H9 (cell line): Measurements from ENCODE around the gene CAPG. TPM values are rescaled to one million over a fixed set of nuclear protein-coding genes. Genes with fewer than 3 reads are reported as not detected.

ENCODE experiments used
- DNase-seq: peaks from one replicate; pipeline ENCODE4 v3.0.0-alpha.2; 2017
- H2AFZ ChIP-seq: one replicate; pipeline ENCODE4 v1.6.1; 2013; ENCODE audit warnings: mild to moderate bottlenecking, low read length, control low read depth, moderate library complexity
- H2AK5ac ChIP-seq: 2 replicates; pipeline ENCODE4 v1.6.1; 2013; ENCODE audit warnings: low read length, control low read depth, mixed read lengths; ENCODE audit not compliant: insufficient read length
- H2BK120ac ChIP-seq: one replicate; pipeline ENCODE4 v1.6.1; 2013; ENCODE audit warnings: low read depth, mild to moderate bottlenecking, low read length, control low read depth, inconsistent platforms; ENCODE audit not compliant: poor library complexity, severe bottlenecking
- H2BK12ac ChIP-seq: 2 replicates; pipeline ENCODE4 v1.6.1; 2013; ENCODE audit warnings: low read length, control low read depth, mixed read lengths, low read depth; ENCODE audit not compliant: insufficient read length
- H2BK15ac ChIP-seq: 2 replicates; pipeline ENCODE4 v1.6.1; 2013; ENCODE audit warnings: low read depth, low read length, control low read depth
- H2BK20ac ChIP-seq: one replicate; pipeline ENCODE4 v1.6.1; 2013; ENCODE audit warnings: low read depth, mild to moderate bottlenecking, low read length, control low read depth, inconsistent platforms; ENCODE audit not compliant: poor library complexity, severe bottlenecking
- H2BK5ac ChIP-seq: 2 replicates; pipeline ENCODE4 v1.6.1; 2013; ENCODE audit warnings: low read length, control low read depth, mixed read lengths; ENCODE audit not compliant: insufficient read length
- H3K14ac ChIP-seq: 2 replicates; pipeline ENCODE4 v1.6.1; 2013; ENCODE audit warnings: low read length, control low read depth; ENCODE audit not compliant: insufficient read depth
- H3K18ac ChIP-seq: 2 replicates; pipeline ENCODE4 v1.6.1; 2013; ENCODE audit warnings: low read depth, mild to moderate bottlenecking, mixed read lengths, low read length, control low read depth; ENCODE audit not compliant: insufficient read length
- H3K23ac ChIP-seq: 2 replicates; pipeline ENCODE4 v1.6.1; 2013; ENCODE audit warnings: low read length, control low read depth, mixed read lengths, low read depth; ENCODE audit not compliant: insufficient read length
- H3K23me2 ChIP-seq: 2 replicates; pipeline ENCODE4 v1.6.1; 2013; ENCODE audit warnings: low read depth, mild to moderate bottlenecking, mixed read lengths, low read length, control low read depth; ENCODE audit not compliant: insufficient read length, poor library complexity, severe bottlenecking
- H3K27ac ChIP-seq: 2 replicates; pipeline ENCODE4 v1.5.1; 2013; ENCODE audit warnings: low read length, control low read depth, mixed read lengths, low read depth; ENCODE audit not compliant: insufficient read length
- H3K27me3 ChIP-seq: 2 replicates; pipeline ENCODE4 v1.6.1; 2013; ENCODE audit warnings: low read length, control low read depth, inconsistent platforms; ENCODE audit not compliant: insufficient read depth
- H3K4ac ChIP-seq: 2 replicates; pipeline ENCODE4 v1.6.1; 2013; ENCODE audit warnings: low read depth, mild to moderate bottlenecking, control low read depth, inconsistent platforms, low read length, moderate library complexity
- H3K4me1 ChIP-seq: 2 replicates; pipeline ENCODE4 v1.6.1; 2013; ENCODE audit warnings: low read length, control low read depth, inconsistent platforms; ENCODE audit not compliant: insufficient read depth
- H3K4me2 ChIP-seq: 2 replicates; pipeline ENCODE4 v1.6.1; 2013; ENCODE audit warnings: low read length, control low read depth, mixed read lengths; ENCODE audit not compliant: insufficient read length, insufficient read depth
- H3K56ac ChIP-seq: 2 replicates; pipeline ENCODE4 v1.6.1; 2013; ENCODE audit warnings: low read depth, mild to moderate bottlenecking, mixed read lengths, low read length, control low read depth; ENCODE audit not compliant: insufficient read length
- H3K79me1 ChIP-seq: 2 replicates; pipeline ENCODE4 v1.6.1; 2013; ENCODE audit warnings: low read depth, mild to moderate bottlenecking, moderate library complexity, low read length, control low read depth, inconsistent platforms; ENCODE audit not compliant: insufficient read depth, poor library complexity, severe bottlenecking
- H3K79me2 ChIP-seq: 2 replicates; pipeline ENCODE4 v1.6.1; 2013; ENCODE audit warnings: low read length, control low read depth, inconsistent platforms; ENCODE audit not compliant: insufficient read depth
- H3K9ac ChIP-seq: 2 replicates; pipeline ENCODE4 v1.6.1; 2013; ENCODE audit warnings: low read length, control low read depth, mixed read lengths; ENCODE audit not compliant: insufficient read length; ENCODE audit errors: extremely low read depth
- H3K9me3 ChIP-seq: one replicate; pipeline ENCODE4 v1.6.1; 2013; ENCODE audit warnings: low read depth, low read length, inconsistent platforms; ENCODE audit not compliant: control insufficient read depth
- H3T11ph ChIP-seq: one replicate; pipeline ENCODE4 v1.6.1; 2013; ENCODE audit warnings: mild to moderate bottlenecking, low read length, control low read depth, inconsistent platforms
- H4K20me1 ChIP-seq: one replicate; pipeline ENCODE4 v1.6.1; 2013; ENCODE audit not compliant: control insufficient read depth, insufficient read length, insufficient read depth
- H4K5ac ChIP-seq: 2 replicates; pipeline ENCODE4 v1.6.1; 2013; ENCODE audit warnings: low read depth, mild to moderate bottlenecking, mixed read lengths, low read length, control low read depth; ENCODE audit not compliant: insufficient read length
- H4K8ac ChIP-seq: replicated peaks from 2 replicates; pipeline ENCODE4 v1.6.1; 2013; ENCODE audit warnings: low read length, control low read depth, mixed read lengths, low read depth; ENCODE audit not compliant: insufficient read length
- H4K91ac ChIP-seq: 2 replicates; pipeline ENCODE4 v1.6.1; 2013; ENCODE audit warnings: low read depth, mild to moderate bottlenecking, moderate library complexity, mixed read lengths, low read length, control low read depth; ENCODE audit not compliant: insufficient read length
- H3K27ac Mint-ChIP-seq, 3 experiments: 2 replicates in 2 of 3; 3 replicates in 1 of 3; pipeline ENCODE4 v1.8.0; 2020 to 2021; ENCODE audit warnings: mixed read lengths in 3 of 3, mild to moderate bottlenecking in 1 of 3, moderate library complexity in 1 of 3
- H3K27me3 Mint-ChIP-seq: 2 replicates; pipeline ENCODE4 v1.8.0; 2021; ENCODE audit warnings: low read depth, mild to moderate bottlenecking, moderate library complexity, mixed read lengths
- H3K36me3 Mint-ChIP-seq, 3 experiments: 2 replicates in 2 of 3; 3 replicates in 1 of 3; pipeline ENCODE4 v1.8.0; 2020 to 2021; ENCODE audit warnings: low read depth in 3 of 3, mixed read lengths in 3 of 3; ENCODE audit not compliant: insufficient read depth in 1 of 3
- H3K4me1 Mint-ChIP-seq, 2 experiments: 2 replicates each; pipeline ENCODE4 v1.8.0; 2020; ENCODE audit warnings: mixed read lengths in 2 of 2
- H3K4me3 Mint-ChIP-seq, 2 experiments: 2 replicates in 1 of 2; 3 replicates in 1 of 2; pipeline ENCODE4 v1.8.0; 2020 to 2021; ENCODE audit warnings: mild to moderate bottlenecking in 2 of 2, mixed read lengths in 2 of 2, moderate library complexity in 1 of 2
- H3K9me3 Mint-ChIP-seq, 2 experiments: 2 replicates in 1 of 2; 3 replicates in 1 of 2; pipeline ENCODE4 v1.8.0; 2020; ENCODE audit warnings: mild to moderate bottlenecking in 2 of 2, mixed read lengths in 2 of 2, moderate library complexity in 1 of 2
- WGBS: extraction: QIAGEN DNeasy Blood & Tissue Kit; methylation state at CpG from one replicate; pipeline ENCODE4 v1.1.7; 2013; ENCODE audit warnings: missing lambda C conversion rate, low lambda C conversion rate, mixed read lengths; ENCODE audit not compliant: insufficient read length; ENCODE audit errors: extremely low coverage; 5-methylcytosine and 5-hydroxymethylcytosine counted together
- total RNA-seq: library from RNA; stranded (reverse); gene quantifications from 2 replicates; pipeline ENCODE4 v1.2.1, GENCODE V29; 2021
- TF ChIP-seq, protein P1 (sequence below): fragments of 200-600 bp; sonication (generic); conservative IDR thresholded peaks from 3 replicates; pipeline ENCODE4 v1.8.0; 2021; ENCODE audit warnings: antibody characterized with exemption, mild to moderate bottlenecking

CAPG gene
- total RNA-seq, 1 experiment from 2014 or later = 72.8 TPM

DNA sequence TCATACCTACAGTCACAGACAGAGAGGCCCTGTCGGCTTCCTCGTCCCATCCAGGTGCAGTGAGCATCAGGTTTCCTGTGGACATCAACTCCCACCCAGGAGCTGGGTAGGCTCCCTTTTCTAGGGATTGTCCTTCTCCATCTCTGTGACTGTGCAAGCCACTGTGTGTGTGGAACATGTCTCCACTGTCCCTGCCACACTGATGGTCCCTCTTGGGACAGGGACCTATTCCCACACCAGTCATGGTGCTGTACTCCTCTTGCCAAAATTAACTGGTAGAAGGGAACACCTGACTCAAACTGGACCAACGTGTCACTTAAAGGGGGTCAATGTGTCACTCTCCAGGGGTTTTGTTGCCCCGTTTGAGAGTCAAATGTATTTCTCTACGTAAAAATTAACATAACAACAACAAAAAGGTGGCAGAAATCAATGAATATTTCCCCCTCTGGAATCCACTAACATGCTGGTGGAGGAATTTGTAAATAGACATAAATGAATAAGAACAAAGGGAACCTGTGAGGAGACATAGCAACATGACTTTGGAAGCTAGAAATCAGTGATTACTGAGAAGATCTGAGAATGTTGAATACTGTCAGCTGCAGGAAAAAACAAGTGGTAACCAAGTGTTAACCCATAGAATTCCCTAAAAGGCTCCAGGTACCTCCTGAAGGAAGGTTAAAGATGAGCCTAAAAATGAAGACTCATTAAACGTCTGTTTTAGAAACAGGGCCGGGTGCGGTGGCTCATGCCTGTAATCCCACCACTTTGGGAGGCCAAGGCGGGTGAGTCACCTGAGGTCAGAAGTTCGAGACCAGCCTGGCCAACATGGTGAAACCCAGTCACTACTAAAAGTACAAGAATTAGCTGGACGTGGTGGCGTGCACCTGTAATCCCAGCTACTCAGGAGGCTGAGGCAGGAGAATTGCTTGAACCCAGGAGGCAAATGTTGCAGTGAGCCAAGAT, 48.7 kb upstream of the CAPG start:
- Histone ChIP-seq H4K5ac (peak overlapping the region; percentile 90), H3K9ac (peak overlapping the region; percentile 31), H3K79me1 (no peaks in the 10 kb centered on the region), H3T11ph (no peak overlapping the region), H3K56ac (no peak overlapping the region), H3K27me3 (no peaks in the 10 kb centered on the region), H3K4me2 (peak overlapping the region; percentile 53), H2BK20ac (no peak overlapping the region), H4K20me1 (no peaks in the 10 kb centered on the region), H3K4ac (no peak overlapping the region; the same call in 1 of the 2 replicates), H3K14ac (peak overlapping the region; percentile 85), H4K91ac (peak overlapping the region; percentile 37), H2BK120ac (no peak overlapping the region), H3K18ac (peak overlapping the region; percentile 95), H3K23me2 (no peaks in the 10 kb centered on the region), H2AFZ (no peak overlapping the region), H2BK5ac (peak overlapping the region; percentile 43), H3K4me1 (peaks cover 16% of the 10 kb centered on the region; the same call in 1 of the 2 replicates), H3K79me2 (no peaks in the 10 kb centered on the region), H2AK5ac (no peak overlapping the region), H2BK12ac (peak overlapping the region; percentile 89), H3K23ac (no peak overlapping the region), H3K27ac (peak overlapping the region; percentile 86), H3K9me3 (no peaks in the 10 kb centered on the region), H4K8ac (peak overlapping the region; percentile 62), H2BK15ac (no peak overlapping the region)
- H3K4me3 Mint-ChIP-seq = peak overlapping the region; percentile 12 to 71; a peak in 4 of 5 replicates
- H3K27me3 Mint-ChIP-seq = peaks cover 11% of the 10 kb centered on the region
- H3K4me1 Mint-ChIP-seq = peaks cover 45 to 51% of the 10 kb centered on the region in 2 experiments
- peak; percentile 63 for DNase-seq
- H3K9me3 Mint-ChIP-seq = peaks cover 0 to 2% of the 10 kb centered on the region in 2 experiments; a peak in 1 of 5 replicates
- H3K27ac Mint-ChIP-seq = peak overlapping the region; percentile 71 to 98 (median 84); a peak in 6 of 7 replicates
- TF ChIP-seq, protein P1, sequence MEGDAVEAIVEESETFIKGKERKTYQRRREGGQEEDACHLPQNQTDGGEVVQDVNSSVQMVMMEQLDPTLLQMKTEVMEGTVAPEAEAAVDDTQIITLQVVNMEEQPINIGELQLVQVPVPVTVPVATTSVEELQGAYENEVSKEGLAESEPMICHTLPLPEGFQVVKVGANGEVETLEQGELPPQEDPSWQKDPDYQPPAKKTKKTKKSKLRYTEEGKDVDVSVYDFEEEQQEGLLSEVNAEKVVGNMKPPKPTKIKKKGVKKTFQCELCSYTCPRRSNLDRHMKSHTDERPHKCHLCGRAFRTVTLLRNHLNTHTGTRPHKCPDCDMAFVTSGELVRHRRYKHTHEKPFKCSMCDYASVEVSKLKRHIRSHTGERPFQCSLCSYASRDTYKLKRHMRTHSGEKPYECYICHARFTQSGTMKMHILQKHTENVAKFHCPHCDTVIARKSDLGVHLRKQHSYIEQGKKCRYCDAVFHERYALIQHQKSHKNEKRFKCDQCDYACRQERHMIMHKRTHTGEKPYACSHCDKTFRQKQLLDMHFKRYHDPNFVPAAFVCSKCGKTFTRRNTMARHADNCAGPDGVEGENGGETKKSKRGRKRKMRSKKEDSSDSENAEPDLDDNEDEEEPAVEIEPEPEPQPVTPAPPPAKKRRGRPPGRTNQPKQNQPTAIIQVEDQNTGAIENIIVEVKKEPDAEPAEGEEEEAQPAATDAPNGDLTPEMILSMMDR = no peak
- no CpG with 5 or more reads among the region's 12 CpGs for WGBS
- peaks cover 0 to 4% (median 4%) of the 10 kb centered on the region in 3 experiments; a peak in 3 of 7 replicates for H3K36me3 Mint-ChIP-seq
